ENCODE measurements around the gene RALB.
A peak's percentile ranks its signal among the peaks of the same experiment; 100 is the strongest.

The RALB gene

DNA sequence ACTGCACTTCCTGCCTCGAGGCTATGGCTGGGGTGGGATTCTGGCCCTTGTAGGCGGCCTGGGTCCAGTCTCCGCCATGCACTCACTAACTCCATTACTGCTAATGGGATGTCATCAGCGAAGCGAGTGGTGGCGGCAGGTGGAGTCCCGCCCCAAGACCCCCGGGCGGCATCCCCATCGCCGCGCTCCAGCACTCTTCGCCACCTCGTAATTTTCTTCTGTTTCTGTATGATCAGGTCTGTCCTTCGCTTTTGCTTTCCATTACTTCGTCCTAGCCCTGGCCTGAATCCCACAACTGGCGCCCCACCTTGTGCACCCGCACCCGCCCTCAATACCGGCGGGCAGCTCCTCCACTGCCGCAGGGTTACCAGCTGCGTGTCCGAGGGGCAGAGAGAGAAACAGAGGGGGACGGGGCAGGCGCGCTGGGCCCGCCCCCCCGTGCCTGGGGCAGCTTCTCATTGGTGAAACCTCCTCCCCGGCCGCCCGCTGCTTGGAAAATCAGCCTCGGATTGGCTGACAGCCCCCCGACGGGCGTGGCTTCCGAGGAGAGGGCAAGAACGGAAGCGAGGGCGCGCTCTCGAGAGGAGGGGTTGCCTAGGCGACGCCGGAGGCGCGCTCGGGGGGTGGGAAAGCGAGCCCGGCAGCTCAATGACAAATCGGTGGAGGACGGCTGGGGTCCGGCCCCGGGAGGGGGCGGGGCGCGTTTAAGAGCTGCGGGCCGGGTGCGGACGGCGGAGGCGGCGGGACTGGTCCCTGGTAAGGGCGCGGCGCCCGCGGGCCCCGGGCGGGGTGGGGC, at the start of gene RALB:
Gene RALB (plus strand): TSS at position 628 of the 796 bp plus-strand sequence. CDS start 25,813 bp downstream, outside the sequence.
- peak; percentile 90 for DNase-seq (ENCODE audit: low read depth)

DNA sequence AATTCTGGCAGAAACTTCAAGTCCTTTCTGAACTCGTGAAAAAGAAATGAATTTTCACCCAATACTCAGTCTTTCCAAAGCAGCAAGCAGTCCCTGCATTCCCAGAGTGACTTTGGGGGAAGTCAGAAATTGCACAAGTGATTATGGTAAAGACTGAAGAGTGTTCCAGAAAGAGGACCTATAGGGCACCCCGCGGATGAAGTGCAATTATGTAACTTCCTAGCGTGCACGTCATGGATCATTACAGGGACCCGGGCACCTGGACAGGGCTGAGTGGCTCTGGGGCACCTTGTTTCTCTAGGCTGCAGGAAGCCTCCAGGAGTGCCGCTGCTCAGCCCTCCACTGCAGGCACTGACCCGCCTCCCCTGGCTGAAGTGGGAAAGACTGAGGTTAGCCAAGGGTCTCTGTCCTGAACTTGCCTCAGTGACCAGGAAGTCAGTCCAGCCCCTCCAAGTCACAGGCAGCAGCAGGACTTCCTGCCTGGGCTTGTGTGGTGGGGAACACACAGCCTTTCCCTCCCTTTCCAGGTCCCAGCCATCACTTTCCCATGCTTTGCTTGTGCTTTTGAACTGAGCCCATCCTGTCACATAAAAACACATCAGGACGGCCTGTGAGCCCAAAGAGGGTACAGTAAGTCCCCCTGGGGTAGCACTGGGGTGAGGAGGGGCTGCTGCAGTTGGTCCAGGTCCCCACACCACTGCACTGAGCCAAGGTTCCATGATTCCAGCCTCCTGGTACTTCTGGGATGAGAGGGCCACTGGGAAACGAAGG, 49.2 kb upstream of the RALB start:
- DNase-seq (ENCODE audit: low read depth) = no peak

DNA sequence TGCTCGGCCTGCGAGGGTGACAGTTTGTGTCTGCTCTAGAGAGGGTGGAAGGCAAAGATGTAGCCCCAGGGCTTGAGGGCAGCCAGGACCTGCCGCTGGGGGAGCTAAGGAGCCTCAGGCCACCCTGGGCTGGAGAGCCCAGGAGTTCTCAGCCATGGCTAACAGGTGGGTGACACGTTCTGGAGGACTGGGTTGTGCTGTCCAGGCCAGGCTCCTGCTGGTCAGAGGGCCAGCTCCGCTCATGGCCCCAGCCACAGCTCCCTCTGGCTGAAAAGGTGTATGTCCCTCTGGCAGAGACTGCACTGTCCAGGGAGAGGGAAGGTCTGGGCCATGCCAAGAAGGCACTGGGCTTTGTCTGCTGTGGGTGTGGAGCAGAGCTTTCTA, 48.6 kb upstream of the RALB start:
- no peak for DNase-seq (ENCODE audit: low read depth)

- no peak for DNase-seq (ENCODE audit: low read depth)
Observed at GRCh38 chr2:120204417-120204816, 48.2 kb upstream of the RALB start.

- no peak for DNase-seq (ENCODE audit: low read depth)
Observed at GRCh38 chr2:120204945-120205670, 47.5 kb upstream of the RALB start.

GRCh38 chr2:120206022-120206581, 46.5 kb upstream of the RALB start:
- no peak for DNase-seq (ENCODE audit: low read depth)

- no peak for DNase-seq (ENCODE audit: low read depth)
Observed at GRCh38 chr2:120208381-120209353, 44.0 kb upstream of the RALB start.

- no peak for DNase-seq (ENCODE audit: low read depth)
Observed at GRCh38 chr2:120209427-120210269, 43.0 kb upstream of the RALB start.

GRCh38 chr2:120210270-120210693, 42.4 kb upstream of the RALB start:
- no peak for DNase-seq (ENCODE audit: low read depth)

GRCh38 chr2:120218181-120218580, 34.5 kb upstream of the RALB start:
- DNase-seq (ENCODE audit: low read depth) = no peak

DNA sequence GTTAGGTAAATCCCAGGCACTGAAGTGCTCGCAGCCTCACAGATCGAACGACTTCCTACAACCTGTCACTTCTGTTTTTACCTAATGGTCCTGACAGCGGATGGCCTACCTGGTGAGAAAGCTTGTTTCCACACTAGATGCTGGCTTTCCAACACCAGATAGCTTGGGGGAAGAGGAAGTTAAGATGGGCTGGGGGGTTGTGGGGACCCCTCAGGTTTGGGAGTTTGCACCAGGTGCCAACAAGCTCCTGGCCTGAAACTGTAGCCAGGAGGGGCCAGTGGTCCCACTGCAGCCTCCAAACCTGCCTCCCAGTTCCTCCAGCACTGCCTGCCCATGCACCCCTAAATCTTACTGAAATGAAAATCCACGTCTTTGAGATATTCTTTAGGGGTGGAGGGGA, 33.4 kb upstream of the RALB start:
- no peak for DNase-seq (ENCODE audit: low read depth)

GRCh38 chr2:120219766-120220165, 32.9 kb upstream of the RALB start:
- no peak for DNase-seq (ENCODE audit: low read depth)

- DNase-seq (ENCODE audit: low read depth) = no peak
Observed at GRCh38 chr2:120220756-120221155, 31.9 kb upstream of the RALB start.

GRCh38 chr2:120221616-120222015, 31.0 kb upstream of the RALB start:
- no peak for DNase-seq (ENCODE audit: low read depth)

DNA sequence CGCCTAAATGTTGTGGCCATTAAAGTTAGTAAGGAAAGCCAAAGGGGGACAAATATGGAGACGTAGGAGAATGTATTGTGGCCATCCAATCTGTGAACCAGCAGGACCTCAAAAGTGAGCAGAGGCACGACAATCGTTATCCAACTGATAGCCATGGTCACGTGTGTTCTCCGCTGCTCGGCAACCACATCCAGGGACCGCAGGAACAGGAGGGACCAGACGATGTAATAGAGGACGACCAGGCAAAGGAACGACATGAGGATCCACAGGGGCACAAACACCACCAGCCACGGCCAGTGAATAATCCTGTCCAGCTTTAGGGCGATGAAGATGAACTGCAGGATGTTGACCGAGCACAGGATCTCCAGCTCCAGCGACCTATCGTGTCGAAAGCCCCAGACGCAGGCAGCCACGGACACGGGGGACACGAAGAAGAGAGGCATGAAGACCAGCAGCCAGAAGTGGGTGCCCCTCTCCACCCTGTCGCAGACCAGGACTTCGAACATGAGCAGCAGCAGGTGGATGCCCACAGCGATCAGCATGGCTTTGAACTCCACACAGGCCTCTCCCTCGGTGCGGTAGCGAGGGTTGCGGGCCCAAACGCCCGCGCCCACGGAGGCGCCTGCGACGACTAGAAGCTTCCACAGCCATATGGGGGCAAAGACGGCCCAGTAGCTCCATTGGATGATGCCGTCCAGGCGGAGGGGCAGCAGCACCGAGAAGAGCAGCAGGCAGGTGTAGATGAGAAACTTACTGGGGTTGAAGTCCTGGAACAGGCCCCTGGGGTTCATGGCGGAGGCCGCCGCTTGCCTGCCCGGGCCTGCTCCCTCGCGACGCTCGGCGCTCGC, 30.2 kb upstream of the RALB start:
- no peak for DNase-seq (ENCODE audit: low read depth)

- DNase-seq (ENCODE audit: low read depth) = no peak
Observed at GRCh38 chr2:120223034-120223912, 29.4 kb upstream of the RALB start, which contains the start of gene TMEM185B. Gene TMEM185B (minus strand): TSS chr2:120223400. CDS start chr2:120222976, 424 bp downstream.

DNA sequence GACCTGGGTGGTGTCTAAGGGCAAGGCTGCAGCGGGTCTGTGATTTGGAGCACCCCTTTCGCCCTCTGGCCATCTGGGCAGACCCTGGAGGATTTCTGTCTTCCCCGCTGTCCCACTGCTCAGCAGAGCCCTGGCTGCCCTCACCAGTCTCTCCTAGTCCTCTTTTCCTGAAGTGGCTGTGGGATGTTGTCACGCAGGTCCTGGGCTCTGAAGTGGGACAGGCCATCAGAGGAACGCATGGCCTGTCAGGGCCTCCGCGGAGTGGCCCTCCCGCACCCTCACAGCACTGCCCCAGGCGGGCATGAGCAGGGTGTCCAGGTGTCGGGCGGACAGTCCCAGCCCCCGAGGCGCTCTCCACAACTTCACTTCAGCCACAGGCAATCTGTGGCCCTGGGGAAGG, 28.4 kb upstream of the RALB start:
- DNase-seq (ENCODE audit: low read depth) = no peak

Measured in non-pigmented ciliary epithelial cell (primary cell).